Measurements from ENCODE around the gene PNPLA3.

The PNPLA3 gene

DNA sequence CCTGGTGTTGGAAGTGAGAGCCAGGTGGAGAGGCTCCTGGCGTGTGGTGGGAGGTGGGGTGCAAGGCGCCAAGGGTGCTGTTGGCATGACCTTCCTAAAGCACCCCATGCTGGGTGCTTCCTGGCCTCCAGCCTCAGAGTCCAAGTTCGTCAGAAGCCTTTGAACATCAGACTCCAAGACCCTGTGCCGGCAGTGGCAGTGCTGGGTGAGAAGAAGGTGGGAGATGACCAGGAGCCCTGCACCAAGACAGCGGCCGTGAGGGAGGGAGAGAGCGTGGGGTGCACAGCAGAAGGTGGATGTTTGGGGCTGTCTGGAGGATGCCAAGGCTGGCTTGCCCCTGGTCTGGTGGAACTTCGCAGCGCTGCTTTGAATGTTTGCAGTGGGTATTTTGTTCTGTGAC lies 70.8 kb downstream of the PNPLA3 start:
- DNase-seq: no peak

DNA sequence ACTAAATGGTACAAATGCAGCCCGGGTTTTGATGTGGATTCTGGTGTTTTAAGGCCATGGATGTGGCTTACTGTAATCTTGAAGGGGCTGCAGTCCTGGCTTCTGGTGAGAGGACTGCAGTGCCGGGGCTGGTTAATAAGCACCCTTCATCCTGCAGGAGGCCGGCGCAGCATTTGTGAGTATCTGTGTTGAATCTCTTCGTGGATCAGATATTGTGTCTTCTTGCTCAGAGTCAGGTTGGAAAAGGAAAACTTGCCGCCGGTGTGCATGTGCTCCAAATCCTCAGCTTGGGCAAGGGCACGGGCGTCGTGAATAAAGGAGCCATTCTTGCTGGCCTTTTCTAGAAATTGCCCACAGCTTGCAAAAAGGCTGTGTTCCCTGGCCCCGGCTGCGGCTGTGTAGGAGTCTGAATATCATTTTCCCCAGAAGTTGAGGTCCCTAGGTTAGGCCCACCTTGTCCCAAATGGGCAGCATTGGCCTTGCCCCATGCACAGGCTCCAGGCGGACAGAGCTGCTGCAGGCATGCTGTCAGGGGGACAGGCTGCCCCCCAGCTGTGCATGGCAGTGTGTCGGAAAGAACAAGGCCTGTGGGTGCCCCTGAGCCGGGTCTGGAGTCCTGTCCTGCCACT lies 71.6 kb downstream of the PNPLA3 start:
- no peak for DNase-seq

DNA sequence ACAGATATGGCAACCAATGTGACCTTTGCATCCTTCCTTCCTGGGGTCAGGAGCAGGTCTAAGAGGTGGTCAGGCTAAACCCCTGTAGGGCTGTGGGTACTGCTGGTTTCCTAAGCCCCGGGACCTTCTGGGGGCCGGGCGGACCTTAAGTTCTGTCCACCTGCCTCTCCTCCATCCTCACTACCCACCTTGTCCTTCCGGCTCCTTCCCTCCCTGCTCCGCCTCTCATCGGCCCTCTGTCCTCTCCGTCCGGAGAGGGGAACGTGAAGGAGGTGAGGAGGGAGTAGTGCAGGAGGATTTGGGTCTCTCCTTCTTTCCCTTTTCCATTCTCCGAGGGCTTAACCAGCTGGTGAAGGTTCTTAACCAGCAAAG lies 72.2 kb downstream of the PNPLA3 start:
- DNase-seq: no peak

DNA sequence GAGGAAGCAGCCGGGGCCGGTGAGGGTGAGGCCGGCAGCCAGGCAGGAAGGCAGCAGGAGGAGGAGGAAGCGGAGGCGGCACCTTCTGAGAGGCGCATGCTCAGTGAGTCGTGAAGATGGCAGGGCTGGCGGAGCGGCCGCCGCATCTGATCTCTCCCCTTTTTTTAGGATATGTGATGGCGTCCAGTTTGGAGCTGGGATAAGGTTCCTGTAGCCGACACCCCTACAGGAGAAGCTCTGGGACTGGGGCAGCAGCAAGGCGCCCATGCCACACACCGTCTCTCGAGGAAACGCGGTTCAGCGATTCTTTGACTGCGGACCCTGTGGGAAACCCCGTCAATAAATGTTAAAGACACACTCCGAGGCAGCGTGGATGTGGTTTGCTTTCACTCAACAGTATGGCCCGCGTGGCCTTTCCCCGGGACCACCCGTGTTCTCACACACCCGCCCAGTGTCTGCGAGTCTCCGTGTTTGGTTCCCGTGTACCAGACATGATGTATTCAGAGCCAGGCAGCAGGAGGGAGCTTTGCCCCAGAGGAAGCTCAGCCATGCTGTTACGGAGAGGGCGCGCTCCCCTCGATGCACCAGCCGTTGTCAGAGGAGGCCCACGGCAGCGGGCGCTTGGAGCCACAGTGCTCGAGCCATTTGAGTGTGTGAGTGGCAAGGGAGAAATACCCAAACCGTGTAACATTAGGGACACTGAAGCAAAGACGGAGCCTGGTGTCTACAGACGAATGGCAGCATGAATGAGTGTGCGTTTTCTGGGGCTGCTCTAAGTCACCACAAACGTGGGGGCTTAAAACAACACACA lies 72.8 kb downstream of the PNPLA3 start:
- no peak for DNase-seq

DNA sequence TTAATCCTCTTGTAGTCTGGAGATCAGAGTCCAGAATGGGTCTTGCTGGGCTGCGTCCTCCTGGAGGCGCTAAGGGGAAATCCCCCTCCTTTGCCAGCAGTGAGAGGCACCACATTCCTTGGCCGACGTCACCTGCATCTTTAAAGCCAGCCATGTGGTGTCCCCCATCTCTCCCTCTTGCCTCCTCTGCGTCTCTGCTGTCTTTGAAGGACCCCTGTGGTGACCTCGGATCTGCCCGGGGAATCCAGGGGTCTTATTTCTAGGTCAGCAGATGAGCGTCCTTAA lies 73.3 kb downstream of the PNPLA3 start:
- DNase-seq: no peak
